B cell (primary cell): ENCODE results near the gene RFX4.

Experiments used
- EZH2 ChIP-seq: IDR thresholded peaks from 2 replicates; pipeline ENCODE4 v1.6.1; 2012; ENCODE audit warnings: borderline replicate concordance, low read depth, mild to moderate bottlenecking, moderate library complexity, low read length; ENCODE audit not compliant: insufficient read depth, poor library complexity, severe bottlenecking
- TF ChIP-seq, protein P1 (sequence below): fragments of 200-600 bp; IDR thresholded peaks from one replicate; pipeline ENCODE4 v1.8.0; 2022; ENCODE audit warnings: antibody characterized with exemption, mild to moderate bottlenecking

DNA sequence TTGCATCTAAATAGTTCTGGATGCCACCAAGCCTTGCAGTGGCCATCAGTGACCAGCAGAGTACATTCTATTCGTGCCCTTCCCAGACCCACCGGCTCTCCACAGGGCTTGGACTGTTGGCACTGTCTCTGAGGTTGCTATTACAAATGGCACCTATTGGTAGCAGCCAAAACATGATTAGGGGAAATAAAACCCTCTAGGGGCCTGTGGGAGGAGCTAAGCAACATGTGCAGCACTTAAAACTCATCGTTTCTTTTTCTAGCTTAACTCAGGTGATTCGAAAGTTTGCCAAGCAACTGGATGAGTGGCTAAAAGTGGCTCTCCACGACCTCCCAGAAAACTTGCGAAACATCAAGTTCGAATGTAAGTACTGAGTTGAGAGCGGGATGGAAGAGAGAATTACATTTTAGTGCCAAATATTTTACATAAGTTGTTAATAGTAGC is 126.3 kb downstream of the RFX4 start:
- TF ChIP-seq EZH2, result no peak
- TF ChIP-seq, protein P1, sequence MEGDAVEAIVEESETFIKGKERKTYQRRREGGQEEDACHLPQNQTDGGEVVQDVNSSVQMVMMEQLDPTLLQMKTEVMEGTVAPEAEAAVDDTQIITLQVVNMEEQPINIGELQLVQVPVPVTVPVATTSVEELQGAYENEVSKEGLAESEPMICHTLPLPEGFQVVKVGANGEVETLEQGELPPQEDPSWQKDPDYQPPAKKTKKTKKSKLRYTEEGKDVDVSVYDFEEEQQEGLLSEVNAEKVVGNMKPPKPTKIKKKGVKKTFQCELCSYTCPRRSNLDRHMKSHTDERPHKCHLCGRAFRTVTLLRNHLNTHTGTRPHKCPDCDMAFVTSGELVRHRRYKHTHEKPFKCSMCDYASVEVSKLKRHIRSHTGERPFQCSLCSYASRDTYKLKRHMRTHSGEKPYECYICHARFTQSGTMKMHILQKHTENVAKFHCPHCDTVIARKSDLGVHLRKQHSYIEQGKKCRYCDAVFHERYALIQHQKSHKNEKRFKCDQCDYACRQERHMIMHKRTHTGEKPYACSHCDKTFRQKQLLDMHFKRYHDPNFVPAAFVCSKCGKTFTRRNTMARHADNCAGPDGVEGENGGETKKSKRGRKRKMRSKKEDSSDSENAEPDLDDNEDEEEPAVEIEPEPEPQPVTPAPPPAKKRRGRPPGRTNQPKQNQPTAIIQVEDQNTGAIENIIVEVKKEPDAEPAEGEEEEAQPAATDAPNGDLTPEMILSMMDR, result no peak
